OCI-LY7 (cell line): ENCODE data around the gene KRT6A.

Experiments used
- EZH2phosphoT487 ChIP-seq: fragments of 200-600 bp; sonication (generic); IDR thresholded peaks from 2 replicates; pipeline ENCODE4 v1.6.1; 2018; ENCODE audit warnings: low read depth, borderline replicate concordance, mild to moderate bottlenecking, mixed run types, antibody characterized with exemption, low read length, moderate library complexity, mixed read lengths
- TF ChIP-seq, protein P1 (sequence below): fragments of 200-600 bp; sonication (generic); conservative IDR thresholded peaks from 2 replicates; pipeline ENCODE4 v1.5.1; 2014; ENCODE audit warnings: mild to moderate bottlenecking, antibody characterized with exemption, low read length, moderate library complexity, mixed read lengths

DNA sequence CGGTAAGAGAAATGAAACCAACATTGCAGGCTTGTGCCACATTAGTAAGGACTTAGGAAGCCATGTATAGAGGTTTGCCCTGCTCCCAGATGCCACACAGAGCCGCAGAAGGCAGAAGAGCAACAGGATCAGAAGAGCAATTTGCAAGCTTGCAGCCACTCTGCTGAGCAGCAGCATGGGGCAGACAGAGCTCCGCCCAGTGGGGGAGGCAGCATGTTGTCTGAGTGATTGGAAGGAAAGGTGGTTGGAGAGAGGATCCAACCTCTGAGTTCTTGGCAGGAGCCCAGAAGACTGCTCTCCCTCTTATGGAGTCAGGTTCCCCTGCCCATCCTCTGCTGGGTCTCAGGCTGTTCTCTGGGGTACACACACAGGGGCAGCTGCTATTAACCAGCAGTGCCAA lies 2.3 kb upstream of the KRT6A start:
- TF ChIP-seq, protein P1, sequence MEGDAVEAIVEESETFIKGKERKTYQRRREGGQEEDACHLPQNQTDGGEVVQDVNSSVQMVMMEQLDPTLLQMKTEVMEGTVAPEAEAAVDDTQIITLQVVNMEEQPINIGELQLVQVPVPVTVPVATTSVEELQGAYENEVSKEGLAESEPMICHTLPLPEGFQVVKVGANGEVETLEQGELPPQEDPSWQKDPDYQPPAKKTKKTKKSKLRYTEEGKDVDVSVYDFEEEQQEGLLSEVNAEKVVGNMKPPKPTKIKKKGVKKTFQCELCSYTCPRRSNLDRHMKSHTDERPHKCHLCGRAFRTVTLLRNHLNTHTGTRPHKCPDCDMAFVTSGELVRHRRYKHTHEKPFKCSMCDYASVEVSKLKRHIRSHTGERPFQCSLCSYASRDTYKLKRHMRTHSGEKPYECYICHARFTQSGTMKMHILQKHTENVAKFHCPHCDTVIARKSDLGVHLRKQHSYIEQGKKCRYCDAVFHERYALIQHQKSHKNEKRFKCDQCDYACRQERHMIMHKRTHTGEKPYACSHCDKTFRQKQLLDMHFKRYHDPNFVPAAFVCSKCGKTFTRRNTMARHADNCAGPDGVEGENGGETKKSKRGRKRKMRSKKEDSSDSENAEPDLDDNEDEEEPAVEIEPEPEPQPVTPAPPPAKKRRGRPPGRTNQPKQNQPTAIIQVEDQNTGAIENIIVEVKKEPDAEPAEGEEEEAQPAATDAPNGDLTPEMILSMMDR = no peak
- no peak for TF ChIP-seq EZH2phosphoT487
